ENCODE data around the gene HTRA1. TPM values are rescaled to one million over a fixed set of nuclear protein-coding genes. Genes with fewer than 3 reads are reported as not detected.

HTRA1 gene
- total and polyA plus RNA-seq, 8 donors, result 26.3 to 81.2 (median 55.3) TPM

GRCh38 chr10:122419876-122420623 is 41.3 kb upstream of the HTRA1 start:
- Histone ChIP-seq H3K27me3 (no peaks in the 10 kb centered on the region), H3K4me3 (no peak overlapping the region), H3K4me1 (peaks cover 0 to 39% (median 5%) of the 10 kb centered on the region in 4 donors), H3K36me3 (peaks cover 0 to 72% (median 33%) of the 10 kb centered on the region in 4 donors), H3K9me3 (no peaks in the 10 kb centered on the region), H3K27ac (peak overlapping the region in 2 of 5 donors; percentile 19 to 35)
- TF ChIP-seq POLR2AphosphoS5 (IDR thresholded peaks at IDR 0.05) (peak in 1 of 3 donors; percentile 35), POLR2A (IDR thresholded peaks at IDR 0.05) (no peak), CTCF (IDR thresholded peaks at IDR 0.05) (no peak), EP300 (IDR thresholded peaks at IDR 0.05) (no peak)
- 63 to 90% (median 78%) methylated on average over 3 of the region's 3 CpGs for WGBS, 5 donors
- intact Hi-C loops (cut with DNase I; ENCODE audit: low total_unique reads), result no loop called here
- DNase-seq, result peak in 1 of 2 donors; percentile 21

DNA sequence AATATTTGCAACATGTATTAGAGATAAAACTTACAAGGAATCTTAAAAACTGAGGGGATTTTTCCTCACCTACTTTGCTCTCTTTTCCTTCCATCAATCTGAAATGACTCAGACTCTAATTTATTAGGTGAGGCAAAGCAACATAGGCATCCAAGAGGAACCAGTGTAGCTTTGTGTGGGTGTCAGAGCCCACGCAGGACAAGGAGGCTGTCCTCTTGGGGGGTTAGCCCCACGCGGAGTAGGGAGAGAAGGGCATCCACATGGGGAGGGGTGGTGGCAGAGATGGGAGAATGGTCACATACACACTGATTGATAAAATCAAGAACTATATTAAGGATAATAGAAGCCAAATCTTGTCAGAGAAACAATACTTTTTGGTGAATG is 40.7 kb upstream of the HTRA1 start:
- DNase-seq, result no peak
- H3K9me3 ChIP-seq, result no peaks in the 10 kb centered on the region
- no peaks in the 10 kb centered on the region for H3K27me3 ChIP-seq
- H3K4me3 ChIP-seq, result no peak overlapping the region
- TF ChIP-seq EP300 (IDR thresholded peaks at IDR 0.05) (no peak), CTCF (IDR thresholded peaks at IDR 0.05) (no peak), POLR2AphosphoS5 (IDR thresholded peaks at IDR 0.05) (no peak), POLR2A (IDR thresholded peaks at IDR 0.05) (no peak)
- H3K27ac ChIP-seq, result peak overlapping the region in 2 of 5 donors; percentile 19 to 35
- peaks cover 0 to 39% (median 5%) of the 10 kb centered on the region in 4 donors for H3K4me1 ChIP-seq
- H3K36me3 ChIP-seq, result peaks cover 0 to 72% (median 37%) of the 10 kb centered on the region in 4 donors
- intact Hi-C loops (cut with DNase I; ENCODE audit: low total_unique reads), result no loop called here
- whole genome bisulfite sequencing, 5 donors, result 87 to 100% (median 94%) methylated on average over 3 of the region's 3 CpGs

- peak overlapping the region in 2 of 5 donors; percentile 19 to 35 for H3K27ac ChIP-seq
- TF ChIP-seq POLR2AphosphoS5 (IDR thresholded peaks at IDR 0.05), result no peak
- no peak for TF ChIP-seq EP300 (IDR thresholded peaks at IDR 0.05)
- TF ChIP-seq CTCF (IDR thresholded peaks at IDR 0.05), result no peak
- peaks cover 0 to 39% (median 5%) of the 10 kb centered on the region in 4 donors for H3K4me1 ChIP-seq
These were observed 40.2 kb upstream of the HTRA1 start for GRCh38 chr10:122421054-122421625.

GRCh38 chr10:122421742-122422141 is 39.6 kb upstream of the HTRA1 start:
- intact Hi-C loops (cut with DNase I; ENCODE audit: low total_unique reads), result no loop called here
- H3K27ac ChIP-seq, result peak overlapping the region in 1 of 5 donors; percentile 13
- no peaks in the 10 kb centered on the region for H3K27me3 ChIP-seq
- TF ChIP-seq POLR2AphosphoS5 (IDR thresholded peaks at IDR 0.05) (no peak), POLR2A (IDR thresholded peaks at IDR 0.05) (no peak), EP300 (IDR thresholded peaks at IDR 0.05) (no peak), CTCF (IDR thresholded peaks at IDR 0.05) (no peak)
- H3K9me3 ChIP-seq, result no peaks in the 10 kb centered on the region
- no peak overlapping the region for H3K4me3 ChIP-seq
- peaks cover 0 to 65% (median 30%) of the 10 kb centered on the region in 4 donors for H3K36me3 ChIP-seq
- DNase-seq, result no peak
- H3K4me1 ChIP-seq, result peaks cover 0 to 39% (median 5%) of the 10 kb centered on the region in 4 donors

More at GRCh38 chr10:122421054-122421625, 40.2 kb upstream of the HTRA1 start:
- H3K27me3 ChIP-seq, result no peaks in the 10 kb centered on the region
- intact Hi-C loops (cut with DNase I; ENCODE audit: low total_unique reads), result no loop called here
- H3K9me3 ChIP-seq, result no peaks in the 10 kb centered on the region
- 59 to 79% (median 73%) methylated on average over 3 of the region's 3 CpGs for WGBS, 5 donors
- no peak for DNase-seq
- H3K36me3 ChIP-seq, result peaks cover 0 to 71% (median 33%) of the 10 kb centered on the region in 4 donors
- no peak overlapping the region for H3K4me3 ChIP-seq

Measured in stomach (tissue), 9 donors.